GM12873 (cell line): ENCODE results near the gene OR5W2.
"Not testable (repeated sequence)": the region's sequence is repeated elsewhere in the genome, so short reads cannot be mapped to it uniquely, and the experiment has no call there.

Source experiments
- TF ChIP-seq, protein P1 (sequence below): IDR thresholded peaks from 2 replicates; pipeline ENCODE4 v1.5.1; 2012; ENCODE audit warnings: low read depth, mild to moderate bottlenecking, moderate library complexity, low read length, control low read depth; ENCODE audit not compliant: insufficient read depth; ENCODE audit errors: missing control alignments

Gene OR5W2

GRCh38 chr11:55882997-55883396 lies 31.4 kb downstream of the OR5W2 start, which contains the start of gene TRIM51:
Gene TRIM51, plus strand, starts transcription at chr11:55883297. Its CDS starts 2,132 bp downstream, at chr11:55885429.
- TF ChIP-seq, protein P1, sequence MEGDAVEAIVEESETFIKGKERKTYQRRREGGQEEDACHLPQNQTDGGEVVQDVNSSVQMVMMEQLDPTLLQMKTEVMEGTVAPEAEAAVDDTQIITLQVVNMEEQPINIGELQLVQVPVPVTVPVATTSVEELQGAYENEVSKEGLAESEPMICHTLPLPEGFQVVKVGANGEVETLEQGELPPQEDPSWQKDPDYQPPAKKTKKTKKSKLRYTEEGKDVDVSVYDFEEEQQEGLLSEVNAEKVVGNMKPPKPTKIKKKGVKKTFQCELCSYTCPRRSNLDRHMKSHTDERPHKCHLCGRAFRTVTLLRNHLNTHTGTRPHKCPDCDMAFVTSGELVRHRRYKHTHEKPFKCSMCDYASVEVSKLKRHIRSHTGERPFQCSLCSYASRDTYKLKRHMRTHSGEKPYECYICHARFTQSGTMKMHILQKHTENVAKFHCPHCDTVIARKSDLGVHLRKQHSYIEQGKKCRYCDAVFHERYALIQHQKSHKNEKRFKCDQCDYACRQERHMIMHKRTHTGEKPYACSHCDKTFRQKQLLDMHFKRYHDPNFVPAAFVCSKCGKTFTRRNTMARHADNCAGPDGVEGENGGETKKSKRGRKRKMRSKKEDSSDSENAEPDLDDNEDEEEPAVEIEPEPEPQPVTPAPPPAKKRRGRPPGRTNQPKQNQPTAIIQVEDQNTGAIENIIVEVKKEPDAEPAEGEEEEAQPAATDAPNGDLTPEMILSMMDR: not testable (repeated sequence)
